ENCODE data around the gene EBLN2. TPM values are rescaled to one million over a fixed set of nuclear protein-coding genes. Genes with fewer than 3 reads are reported as not detected.

The EBLN2 gene
- total and polyA plus RNA-seq, 2 donors (not counting 3 experiments of a cell fraction or from before 2014, with no cell fraction given): 2.5 to 7.3 TPM

GRCh38 chr3:73098873-73099272 is 37.4 kb downstream of the EBLN2 start:
- Histone ChIP-seq H3K27ac (ENCODE audit: insufficient read depth, low read depth, low read length) (no peak overlapping the region), H3K9ac (replicated peaks; ENCODE audit: extremely low read depth, insufficient read depth, low read length) (no peak overlapping the region), H4K20me1 (replicated peaks; ENCODE audit: control insufficient read depth, extremely low read depth, insufficient read depth, low read length) (no peaks in the 10 kb centered on the region), H3K9me1 (replicated peaks; ENCODE audit: control insufficient read depth, extremely low read depth, insufficient read depth, low read length) (no peaks in the 10 kb centered on the region), H2AFZ (ENCODE audit: low read depth, low read length) (no peak overlapping the region), H3K79me2 (ENCODE audit: control insufficient read depth, insufficient read depth, low read length) (no peaks in the 10 kb centered on the region), H3K36me3 (ENCODE audit: control insufficient read depth in 2 of 2, extremely low read depth in 1 of 2, insufficient read depth in 2 of 2, low read length in 2 of 2) (no peaks in the 10 kb centered on the region), H3K27me3 (ENCODE audit: control insufficient read depth in 2 of 2, insufficient read depth in 2 of 2, low read length in 2 of 2) (no peaks in the 10 kb centered on the region), H3K4me1 (ENCODE audit: control insufficient read depth, extremely low read depth, insufficient read depth, low read length) (peaks cover 5% of the 10 kb centered on the region), H3K9me3 (replicated peaks; ENCODE audit: control insufficient read depth, insufficient read depth, low read length) (no peaks in the 10 kb centered on the region), H3K4me3 (replicated peaks in 1 of 3; ENCODE audit: insufficient read depth in 1 of 3, low read depth in 1 of 3, low read length in 3 of 3) (no peak overlapping the region), H3K4me2 (ENCODE audit: insufficient read depth, low read length) (no peak overlapping the region)
- intact Hi-C loops (cut with micrococcal nuclease): no loop called here
- no peak for DNase-seq (ENCODE audit: low read depth, low spot score)
- dilution Hi-C loops (cut with MboI; ENCODE audit: extremely low pct_ligation_motif_present, low sequenced_read_pairs): no loop called here
- no peak for FAIRE-seq
- no peak for TF ChIP-seq JUN (IDR thresholded peaks at IDR 0.05; ENCODE audit: borderline replicate concordance, insufficient read depth, insufficient read length, low read depth)
- TF ChIP-seq MAX (IDR thresholded peaks at IDR 0.05; ENCODE audit: insufficient read depth, insufficient read length): no peak
- TF ChIP-seq POLR2A (IDR thresholded peaks at IDR 0.05; ENCODE audit: low read depth, low read length): no peak
- no peak for TF ChIP-seq FOS (IDR thresholded peaks at IDR 0.05; ENCODE audit: borderline replicate concordance, insufficient read depth, low read length)
- TF ChIP-seq GATA2 (IDR thresholded peaks at IDR 0.05; ENCODE audit: insufficient read depth, insufficient read length, low read depth, low read length): no peak
- no peak for TF ChIP-seq MYC (IDR thresholded peaks at IDR 0.05; ENCODE audit: low read depth, low read length)
- no peak for TF ChIP-seq EZH2 (IDR thresholded peaks at IDR 0.05; ENCODE audit: borderline replicate concordance, low read depth, low read length, severe bottlenecking)
- TF ChIP-seq, protein P1, sequence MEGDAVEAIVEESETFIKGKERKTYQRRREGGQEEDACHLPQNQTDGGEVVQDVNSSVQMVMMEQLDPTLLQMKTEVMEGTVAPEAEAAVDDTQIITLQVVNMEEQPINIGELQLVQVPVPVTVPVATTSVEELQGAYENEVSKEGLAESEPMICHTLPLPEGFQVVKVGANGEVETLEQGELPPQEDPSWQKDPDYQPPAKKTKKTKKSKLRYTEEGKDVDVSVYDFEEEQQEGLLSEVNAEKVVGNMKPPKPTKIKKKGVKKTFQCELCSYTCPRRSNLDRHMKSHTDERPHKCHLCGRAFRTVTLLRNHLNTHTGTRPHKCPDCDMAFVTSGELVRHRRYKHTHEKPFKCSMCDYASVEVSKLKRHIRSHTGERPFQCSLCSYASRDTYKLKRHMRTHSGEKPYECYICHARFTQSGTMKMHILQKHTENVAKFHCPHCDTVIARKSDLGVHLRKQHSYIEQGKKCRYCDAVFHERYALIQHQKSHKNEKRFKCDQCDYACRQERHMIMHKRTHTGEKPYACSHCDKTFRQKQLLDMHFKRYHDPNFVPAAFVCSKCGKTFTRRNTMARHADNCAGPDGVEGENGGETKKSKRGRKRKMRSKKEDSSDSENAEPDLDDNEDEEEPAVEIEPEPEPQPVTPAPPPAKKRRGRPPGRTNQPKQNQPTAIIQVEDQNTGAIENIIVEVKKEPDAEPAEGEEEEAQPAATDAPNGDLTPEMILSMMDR (IDR thresholded peaks at IDR 0.05; ENCODE audit: extremely low read depth in 1 of 2, insufficient read depth in 1 of 2, low read depth in 1 of 2, low read length in 2 of 2): no peak
- no peak for TF ChIP-seq POLR2AphosphoS5 (IDR thresholded peaks at IDR 0.05; ENCODE audit: insufficient read depth, low read depth, low read length)
- ChIA-PET POLR2A (no interaction called here), CTCF (no interaction called here)
- no TSS peak for BruUV-seq (replicated peaks)
